H1 (cell line): Measurements from ENCODE around the gene FOXN4. TPM values are rescaled to one million over a fixed set of nuclear protein-coding genes. Genes with fewer than 3 reads are reported as not detected.

Source experiments
- CTCF ChIA-PET: fragments of 300-600 bp; sonication (Branson Sonifier 250); formaldehyde crosslinking; loops from one replicate; lab custom pipeline; 2021; ENCODE audit not compliant: partially characterized antibody; lab: Charles Lee
- POLR2A ChIA-PET: fragments of 300-600 bp; sonication (Branson Sonifier 250); formaldehyde crosslinking; loops from one replicate; lab custom pipeline; 2021; ENCODE audit warnings: inconsistent platforms; ENCODE audit not compliant: partially characterized antibody; lab: Charles Lee
- DNase-seq, 2 experiments: peaks; one replicate each; pipeline versions ENCODE4 v3.0.0 to v3.0.0-alpha.2; 2010 to 2022; ENCODE audit warnings: low spot score in 2 of 2, low read depth in 1 of 2, mixed read lengths in 1 of 2
- FAIRE-seq: peaks from 2 replicates; lab custom pipeline; 2011; peaks lifted over from hg19 to GRCh38; lab: Jason Lieb, UNC
- H2AFZ ChIP-seq: 2 replicates; pipeline ENCODE4 v1.8.1; 2012; ENCODE audit warnings: low read length, inconsistent platforms
- H2AK5ac ChIP-seq: 2 replicates; pipeline ENCODE4 v1.6.1; 2013; ENCODE audit warnings: low read depth, low read length
- H2BK120ac ChIP-seq: replicated peaks from 2 replicates; pipeline ENCODE3; 2013; ENCODE audit warnings: low read depth, low read length, inconsistent platforms
- H2BK12ac ChIP-seq: 2 replicates; pipeline ENCODE4 v1.6.1; 2013; ENCODE audit warnings: low read depth, low read length
- H2BK15ac ChIP-seq: 2 replicates; pipeline ENCODE4 v1.6.1; 2013; ENCODE audit warnings: low read length
- H2BK20ac ChIP-seq: 2 replicates; pipeline ENCODE4 v1.6.1; 2013; ENCODE audit warnings: low read length
- H2BK5ac ChIP-seq: 2 replicates; pipeline ENCODE4 v1.6.1; 2013; ENCODE audit warnings: low read depth, low read length
- H3K14ac ChIP-seq: 2 replicates; pipeline ENCODE4 v1.6.1; 2013; ENCODE audit warnings: inconsistent platforms; ENCODE audit not compliant: insufficient read length
- H3K18ac ChIP-seq: 2 replicates; pipeline ENCODE4 v1.6.1; 2013; ENCODE audit warnings: low read length; ENCODE audit errors: extremely low read depth
- H3K23ac ChIP-seq: 2 replicates; pipeline ENCODE4 v1.6.1; 2013; ENCODE audit warnings: inconsistent platforms; ENCODE audit not compliant: insufficient read length
- H3K23me2 ChIP-seq: 2 replicates; pipeline ENCODE4 v1.6.1; 2013; ENCODE audit warnings: low read depth, low read length
- H3K27ac ChIP-seq: 2 replicates; pipeline ENCODE4 v1.6.1; 2011; ENCODE audit warnings: low read depth, low read length, inconsistent platforms
- H3K27me3 ChIP-seq, 4 experiments: replicated peaks in 1 of 4; 1 replicate in 1 of 4; 2 replicates in 3 of 4; pipeline versions ENCODE4 v1.6.1 to v1.8.1; 2011 to 2013; ENCODE audit warnings: low read length in 3 of 4, mild to moderate bottlenecking in 3 of 4, inconsistent platforms in 2 of 4, mixed read lengths in 2 of 4, moderate library complexity in 1 of 4; ENCODE audit not compliant: control insufficient read depth in 3 of 4, insufficient read depth in 3 of 4; ENCODE audit errors: extremely low read depth in 1 of 4
- H3K36me3 ChIP-seq, 4 experiments: 2 replicates each; pipeline versions ENCODE4 v1.6.1 to v1.8.1; 2011 to 2013; ENCODE audit warnings: mild to moderate bottlenecking in 4 of 4, low read length in 3 of 4, moderate library complexity in 2 of 4, control low read depth in 1 of 4, inconsistent platforms in 1 of 4; ENCODE audit not compliant: insufficient read depth in 4 of 4, control insufficient read depth in 2 of 4
- H3K4ac ChIP-seq: replicated peaks from 2 replicates; pipeline ENCODE3; 2013; ENCODE audit warnings: low read length, low read depth, mixed read lengths, inconsistent platforms; ENCODE audit not compliant: insufficient read length
- H3K4me1 ChIP-seq, 4 experiments: replicated peaks in 1 of 4; 1 replicate in 1 of 4; 2 replicates in 3 of 4; pipeline versions ENCODE4 v1.6.1 to v1.8.1; 2011 to 2013; ENCODE audit warnings: low read length in 3 of 4, inconsistent platforms in 2 of 4, mixed read lengths in 1 of 4; ENCODE audit not compliant: insufficient read depth in 4 of 4, control insufficient read depth in 3 of 4
- H3K4me2 ChIP-seq, 2 experiments: 2 replicates each; pipeline versions ENCODE4 v1.6.1 to v1.8.1; 2011 to 2013; ENCODE audit warnings: low read depth in 2 of 2, low read length in 2 of 2, control low read depth in 1 of 2, inconsistent platforms in 1 of 2, mild to moderate bottlenecking in 1 of 2; ENCODE audit not compliant: insufficient read depth in 1 of 2
- H3K4me3 ChIP-seq, 4 experiments: fragments of 200-600, 300-600 bp in 1 of 4; sonication (generic), shearing (Covaris generic), sonication (Bioruptor Twin) in 1 of 4; 2 replicates each; pipeline versions ENCODE4 v1.5.1 to v1.8.1; 2011 to 2016; ENCODE audit warnings: low read length in 4 of 4, low read depth in 3 of 4, control low read depth in 2 of 4, inconsistent platforms in 2 of 4, mild to moderate bottlenecking in 2 of 4, mixed read lengths in 1 of 4, moderate library complexity in 1 of 4; ENCODE audit not compliant: insufficient read depth in 2 of 4; ENCODE audit errors: extremely low read depth in 1 of 4
- H3K56ac ChIP-seq: replicated peaks from 2 replicates; pipeline ENCODE3; 2013; ENCODE audit warnings: low read depth, mild to moderate bottlenecking, mixed read lengths, low read length, inconsistent platforms; ENCODE audit not compliant: insufficient read length
- H3K79me1 ChIP-seq: 2 replicates; pipeline ENCODE4 v1.6.1; 2013; ENCODE audit warnings: low read depth, low read length, control low read depth
- H3K79me2 ChIP-seq, 2 experiments: 2 replicates each; pipeline versions ENCODE4 v1.6.1 to v1.8.1; 2012 to 2013; ENCODE audit warnings: low read length in 2 of 2, mild to moderate bottlenecking in 2 of 2, inconsistent platforms in 1 of 2; ENCODE audit not compliant: insufficient read depth in 2 of 2, control insufficient read depth in 1 of 2
- H3K9ac ChIP-seq, 4 experiments: replicated peaks in 1 of 4; 1 replicate in 1 of 4; 2 replicates in 3 of 4; pipeline versions ENCODE4 v1.6.1 to v1.8.1; 2011 to 2013; ENCODE audit warnings: low read depth in 3 of 4, low read length in 3 of 4, control low read depth in 2 of 4, mild to moderate bottlenecking in 2 of 4, moderate library complexity in 2 of 4, inconsistent platforms in 1 of 4; ENCODE audit errors: extremely low read depth in 1 of 4
- H3K9me3 ChIP-seq, 2 experiments: 2 replicates each; pipeline versions ENCODE4 v1.6.1 to v1.8.1; 2012 to 2013; ENCODE audit warnings: mild to moderate bottlenecking in 2 of 2, moderate library complexity in 2 of 2, control low read depth in 1 of 2, inconsistent platforms in 1 of 2, low read depth in 1 of 2, low read length in 1 of 2, mixed read lengths in 1 of 2; ENCODE audit not compliant: insufficient read depth in 2 of 2
- H4K20me1 ChIP-seq, 2 experiments: replicated peaks in 1 of 2; 2 replicates each; pipeline versions ENCODE3 to v1.8.1; 2011 to 2013; ENCODE audit warnings: inconsistent platforms in 2 of 2, low read length in 2 of 2, mild to moderate bottlenecking in 1 of 2; ENCODE audit not compliant: insufficient read depth in 2 of 2, control insufficient read depth in 1 of 2
- H4K5ac ChIP-seq: 2 replicates; pipeline ENCODE4 v1.6.1; 2013; ENCODE audit warnings: low read length, low read depth, mixed read lengths, inconsistent platforms; ENCODE audit not compliant: insufficient read length
- H4K8ac ChIP-seq: 2 replicates; pipeline ENCODE4 v1.8.0; 2013; ENCODE audit warnings: mild to moderate bottlenecking, moderate library complexity, low read length, inconsistent platforms; ENCODE audit not compliant: insufficient read depth; ENCODE audit errors: extremely low read depth
- H4K91ac ChIP-seq: replicated peaks from 2 replicates; pipeline ENCODE3; 2013; ENCODE audit warnings: low read length, mixed read lengths, inconsistent platforms; ENCODE audit not compliant: insufficient read length
- WGBS, 2 experiments: shearing (Covaris generic) in 1 of 2; methylation state at CpG; one replicate each; pipeline versions ENCODE4 v1.1.6 to v1.1.7; 2013 to 2015; ENCODE audit warnings: low lambda C conversion rate in 2 of 2, mixed read lengths in 2 of 2, inconsistent platforms in 1 of 2, low coverage in 1 of 2, missing lambda C conversion rate in 1 of 2; ENCODE audit not compliant: insufficient replicate concordance in 2 of 2, insufficient coverage in 1 of 2, insufficient read length in 1 of 2; ENCODE audit errors: extremely low coverage in 1 of 2, missing lambda C conversion rate in 1 of 2; 5-methylcytosine and 5-hydroxymethylcytosine counted together
- polyA plus RNA-seq, 7 experiments: library from polyadenylated mRNA; depleted of rRNA in 3 of 7; stranded (reverse) in 5 of 7; unstranded in 2 of 7; fragments of >200 nt in 5 of 7; fragments of 200-250 nt in 2 of 7; gene quantifications; 1 replicate in 5 of 7; 2 replicates in 1 of 7; 4 replicates in 1 of 7; pipeline versions ENCODE4 v1.2.1 to v1.2.3, GENCODE V29; 2011 to 2013; ENCODE audit warnings: missing spikeins in 2 of 7, mixed read lengths in 2 of 7
- total RNA-seq: library from RNA; stranded (reverse); fragmentation: NEBNext Ultra II Directional; extraction: Animal tissue kit (Norgen Biotek cat#: 25700); gene quantifications from 2 replicates; pipeline ENCODE4 v1.2.1, GENCODE V29; 2021

Gene FOXN4
- total and polyA plus RNA-seq, 2 of the 8 experiments (the other 6 are each of a cell fraction or from before 2014, with no cell fraction given) = 0.26 to 0.29 TPM

- Histone ChIP-seq H3K4me2 (no peak overlapping the region), H3K23me2 (no peaks in the 10 kb centered on the region), H3K9ac (no peak overlapping the region), H3K36me3 (no peaks in the 10 kb centered on the region), H3K4me1 (peaks cover 4 to 13% (median 10%) of the 10 kb centered on the region in 4 experiments), H4K5ac (no peak overlapping the region), H3K14ac (no peak overlapping the region), H3K4ac (no peak overlapping the region), H2BK120ac (no peak overlapping the region), H4K91ac (no peak overlapping the region), H3K27ac (no peak overlapping the region), H2BK20ac (no peak overlapping the region), H2AK5ac (no peak overlapping the region), H2BK5ac (no peak overlapping the region), H3K79me2 (no peaks in the 10 kb centered on the region), H2BK12ac (no peak overlapping the region), H3K79me1 (no peaks in the 10 kb centered on the region), H3K9me3 (no peaks in the 10 kb centered on the region), H3K18ac (no peak overlapping the region), H3K27me3 (no peaks in the 10 kb centered on the region; a peak in 1 of 7 replicates), H4K20me1 (no peaks in the 10 kb centered on the region), H3K56ac (no peak overlapping the region), H3K4me3 (no peak overlapping the region), H2AFZ (no peak overlapping the region), H3K23ac (no peak overlapping the region), H2BK15ac (no peak overlapping the region), H4K8ac (no peak overlapping the region)
- DNase-seq = no peak
- ChIA-PET POLR2A (no interaction called here), CTCF (interaction anchor here (0.9 kb wide), 1 partner anchor 20 kb away, joined by 3 read pairs; no protein-coding TSS in a partner anchor)
- FAIRE-seq = no peak
- 79% methylated on average over 2 of the region's 3 CpGs; no CpG with 5 or more reads in 1 of the 2 experiments for WGBS, 2 experiments
Measured at GRCh38 chr12:109293106-109293505, 16.0 kb downstream of the FOXN4 start.
